ENCODE data around the gene TOM1L2.
"Not testable (repeated sequence)": the region's sequence is repeated elsewhere in the genome, so short reads cannot be mapped to it uniquely, and the experiment has no call there.

The TOM1L2 gene

DNA sequence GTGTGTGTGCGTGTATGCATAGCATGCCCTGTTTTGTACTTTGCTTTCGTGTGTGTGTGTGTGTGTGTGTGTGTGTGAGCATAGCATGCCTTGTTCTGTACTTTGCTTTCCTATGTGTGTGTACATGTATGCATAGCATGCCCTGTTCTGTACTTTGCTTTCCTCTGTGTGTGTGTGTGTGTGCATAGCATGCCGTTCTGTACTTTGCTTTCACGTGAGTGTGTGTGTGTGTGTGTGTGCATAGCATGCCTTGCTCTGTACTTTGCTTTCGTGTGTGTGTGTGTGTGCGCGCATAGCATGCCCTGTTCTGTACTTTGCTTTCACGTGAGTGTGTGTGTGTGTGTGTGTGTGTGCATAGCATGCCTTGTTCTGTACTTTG lies 27.8 kb upstream of the TOM1L2 start:
- CTCF ChIA-PET: no interaction called here
- DNase-seq (ENCODE audit: low spot score): no peak
- POLR2A ChIA-PET (ENCODE audit: low non-redundant PET): no interaction called here
- H3K27ac ChIP-seq: no peak overlapping the region
- TF ChIP-seq, protein P1, sequence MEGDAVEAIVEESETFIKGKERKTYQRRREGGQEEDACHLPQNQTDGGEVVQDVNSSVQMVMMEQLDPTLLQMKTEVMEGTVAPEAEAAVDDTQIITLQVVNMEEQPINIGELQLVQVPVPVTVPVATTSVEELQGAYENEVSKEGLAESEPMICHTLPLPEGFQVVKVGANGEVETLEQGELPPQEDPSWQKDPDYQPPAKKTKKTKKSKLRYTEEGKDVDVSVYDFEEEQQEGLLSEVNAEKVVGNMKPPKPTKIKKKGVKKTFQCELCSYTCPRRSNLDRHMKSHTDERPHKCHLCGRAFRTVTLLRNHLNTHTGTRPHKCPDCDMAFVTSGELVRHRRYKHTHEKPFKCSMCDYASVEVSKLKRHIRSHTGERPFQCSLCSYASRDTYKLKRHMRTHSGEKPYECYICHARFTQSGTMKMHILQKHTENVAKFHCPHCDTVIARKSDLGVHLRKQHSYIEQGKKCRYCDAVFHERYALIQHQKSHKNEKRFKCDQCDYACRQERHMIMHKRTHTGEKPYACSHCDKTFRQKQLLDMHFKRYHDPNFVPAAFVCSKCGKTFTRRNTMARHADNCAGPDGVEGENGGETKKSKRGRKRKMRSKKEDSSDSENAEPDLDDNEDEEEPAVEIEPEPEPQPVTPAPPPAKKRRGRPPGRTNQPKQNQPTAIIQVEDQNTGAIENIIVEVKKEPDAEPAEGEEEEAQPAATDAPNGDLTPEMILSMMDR (conservative IDR thresholded peaks at IDR 0.05; ENCODE audit: low read depth): no peak

- ChIA-PET POLR2A (ENCODE audit: low non-redundant PET) (interaction anchor here (0.5 kb wide), 1 partner anchor 179 kb away, joined by 4 read pairs; no protein-coding TSS in a partner anchor), CTCF (no interaction called here)
- DNase-seq (ENCODE audit: low spot score): no peak
- TF ChIP-seq, protein P1 (conservative IDR thresholded peaks at IDR 0.05; ENCODE audit: low read depth): no peak
- H3K27ac ChIP-seq: peak overlapping the region; percentile 4; the same call in 1 of the 2 replicates
These were observed 27.3 kb upstream of the TOM1L2 start for GRCh38 chr17:17999364-18000029.

DNA sequence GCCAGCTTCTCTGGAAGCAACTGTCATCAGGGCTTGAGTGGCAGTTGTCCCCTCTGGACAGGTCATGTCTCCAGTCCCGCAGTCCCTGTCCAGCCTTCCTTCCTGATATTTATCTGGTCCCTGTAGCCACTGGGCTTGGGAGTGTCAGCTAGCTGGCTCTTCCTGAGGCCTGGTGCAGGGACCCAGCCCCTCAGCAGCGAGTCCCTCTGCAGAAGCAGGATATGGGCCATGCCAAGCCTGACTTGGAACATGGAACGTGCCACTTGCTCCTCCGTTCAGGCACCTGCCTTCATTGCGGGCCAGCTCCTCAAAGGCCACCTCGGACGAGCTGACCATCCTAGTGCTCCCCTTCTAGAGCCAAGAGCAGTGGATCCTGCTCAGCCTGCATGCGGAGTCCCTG lies 26.7 kb upstream of the TOM1L2 start:
- peak overlapping the region; percentile 4; the same call in 1 of the 2 replicates for H3K27ac ChIP-seq
- POLR2A ChIA-PET (ENCODE audit: low non-redundant PET): interaction anchor here (0.5 kb wide), 1 partner anchor 178 kb away, joined by 4 read pairs; no protein-coding TSS in a partner anchor

GRCh38 chr17:17995887-17996286 lies 23.7 kb upstream of the TOM1L2 start:
- POLR2A ChIA-PET (ENCODE audit: low non-redundant PET); DNase-seq (ENCODE audit: low spot score); H3K27ac ChIP-seq: not testable (repeated sequence)
- CTCF ChIA-PET: interaction anchor here (0.6 kb wide), 1 partner anchor 82 kb away, joined by 3 read pairs; no protein-coding TSS in a partner anchor

More for the DNA sequence above, 26.7 kb upstream of the TOM1L2 start:
- TF ChIP-seq, protein P1 (conservative IDR thresholded peaks at IDR 0.05; ENCODE audit: low read depth): no peak
- DNase-seq (ENCODE audit: low spot score): no peak
- CTCF ChIA-PET: interaction anchor here (0.6 kb wide), 1 partner anchor 1813 kb away, joined by 5 read pairs; no protein-coding TSS in a partner anchor

DNA sequence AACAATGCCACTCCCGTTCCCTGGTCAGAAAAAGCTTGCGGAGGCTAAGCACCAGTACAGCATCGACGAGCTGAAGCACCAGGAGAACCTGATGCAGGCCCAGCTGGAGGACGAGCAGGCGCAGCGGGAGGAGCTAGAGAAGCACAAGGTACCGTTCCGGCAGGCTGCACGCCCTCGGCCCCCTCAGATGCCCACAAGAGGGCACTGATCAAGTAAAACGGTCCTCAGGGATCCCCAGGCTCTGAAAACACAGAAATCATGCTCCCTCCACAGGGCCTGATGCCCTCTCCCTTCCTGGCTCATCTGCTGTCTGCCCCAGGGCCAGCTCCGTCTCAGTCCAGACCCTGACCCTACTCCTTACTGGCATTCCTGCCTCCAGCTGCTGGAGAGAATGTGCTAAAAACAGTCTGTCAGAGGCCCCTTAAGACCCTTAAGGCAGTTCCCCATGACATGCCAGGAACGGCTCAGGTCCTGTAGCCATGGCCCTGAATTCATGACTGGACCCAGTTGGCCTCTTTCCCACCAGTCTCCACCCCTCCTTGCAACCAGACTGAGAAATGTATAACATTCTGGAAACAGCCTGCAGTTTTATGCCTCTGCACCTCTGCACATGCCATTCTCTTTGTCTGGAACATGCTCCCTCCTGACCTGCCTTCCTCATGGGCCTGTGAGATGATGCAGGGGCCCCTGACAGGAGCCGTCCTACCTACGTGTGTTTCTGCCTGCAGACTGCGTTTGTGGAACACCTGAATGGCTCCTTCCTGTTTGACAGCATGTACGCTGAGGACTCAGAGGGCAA lies 22.3 kb upstream of the TOM1L2 start:
- ChIA-PET POLR2A (ENCODE audit: low non-redundant PET) (no interaction called here), CTCF (interaction anchor here (1.1 kb wide), 1 partner anchor 9 kb away, joined by 6 read pairs; no protein-coding TSS in a partner anchor)
- TF ChIP-seq, protein P1 (conservative IDR thresholded peaks at IDR 0.05; ENCODE audit: low read depth): no peak
- DNase-seq (ENCODE audit: low spot score): no peak
- H3K27ac ChIP-seq: peak overlapping the region; percentile 90

GRCh38 chr17:17993852-17994251 lies 21.7 kb upstream of the TOM1L2 start:
- CTCF ChIA-PET: interaction anchor here (1.1 kb wide), 1 partner anchor 8 kb away, joined by 6 read pairs; no protein-coding TSS in a partner anchor
- POLR2A ChIA-PET (ENCODE audit: low non-redundant PET): no interaction called here
- peak overlapping the region; percentile 90 for H3K27ac ChIP-seq
- TF ChIP-seq, protein P1 (conservative IDR thresholded peaks at IDR 0.05; ENCODE audit: low read depth): no peak
- no peak for DNase-seq (ENCODE audit: low spot score)
